ENCODE measurements around the gene ZNF469.

The ZNF469 gene

GRCh38 chr16:88411951-88412576 lies 29.3 kb downstream of the ZNF469 start:
- no peak for DNase-seq (ENCODE audit: low read depth in 2 of 2)

GRCh38 chr16:88412766-88413165 lies 30.0 kb downstream of the ZNF469 start:
- no peak for DNase-seq (ENCODE audit: low read depth in 2 of 2)

GRCh38 chr16:88413231-88413630 lies 30.5 kb downstream of the ZNF469 start:
- no peak for DNase-seq (ENCODE audit: low read depth in 2 of 2)

- DNase-seq (ENCODE audit: low read depth in 2 of 2): no peak
These were observed 30.9 kb downstream of the ZNF469 start for GRCh38 chr16:88413631-88414030.

- no peak for DNase-seq (ENCODE audit: low read depth in 2 of 2)
These were observed 32.0 kb downstream of the ZNF469 start for GRCh38 chr16:88414521-88415380.

GRCh38 chr16:88415381-88415705 lies 32.6 kb downstream of the ZNF469 start:
- no peak for DNase-seq (ENCODE audit: low read depth in 2 of 2)

- no peak for DNase-seq (ENCODE audit: low read depth in 2 of 2)
These were observed 33.1 kb downstream of the ZNF469 start for GRCh38 chr16:88415713-88416323.

GRCh38 chr16:88416686-88417085 lies 33.9 kb downstream of the ZNF469 start:
- DNase-seq (ENCODE audit: low read depth in 2 of 2): no peak

- DNase-seq (ENCODE audit: low read depth in 2 of 2): no peak
These were observed 35.1 kb downstream of the ZNF469 start for GRCh38 chr16:88417684-88418476.

GRCh38 chr16:88418869-88419268 lies 36.1 kb downstream of the ZNF469 start:
- DNase-seq (ENCODE audit: low read depth in 2 of 2): no peak

GRCh38 chr16:88419790-88420189 lies 37.0 kb downstream of the ZNF469 start:
- DNase-seq (ENCODE audit: low read depth in 2 of 2): no peak

- no peak for DNase-seq (ENCODE audit: low read depth in 2 of 2)
These were observed 37.7 kb downstream of the ZNF469 start for GRCh38 chr16:88420496-88420895.

- no peak for DNase-seq (ENCODE audit: low read depth in 2 of 2)
These were observed 38.5 kb downstream of the ZNF469 start for GRCh38 chr16:88421301-88421700.

- no peak for DNase-seq (ENCODE audit: low read depth in 2 of 2)
These were observed 39.2 kb downstream of the ZNF469 start for GRCh38 chr16:88421871-88422433.

- DNase-seq (ENCODE audit: low read depth in 2 of 2): no peak
These were observed 40.1 kb downstream of the ZNF469 start for GRCh38 chr16:88422733-88423447.

GRCh38 chr16:88423448-88423850 lies 40.7 kb downstream of the ZNF469 start:
- no peak for DNase-seq (ENCODE audit: low read depth in 2 of 2)

- DNase-seq (ENCODE audit: low read depth in 2 of 2): no peak
These were observed 42.0 kb downstream of the ZNF469 start for GRCh38 chr16:88424587-88425235.

- DNase-seq (ENCODE audit: low read depth in 2 of 2): no peak
These were observed 43.3 kb downstream of the ZNF469 start for GRCh38 chr16:88426018-88426417.

- no peak for DNase-seq (ENCODE audit: low read depth in 2 of 2)
These were observed 44.6 kb downstream of the ZNF469 start for GRCh38 chr16:88427376-88427775.

- DNase-seq (ENCODE audit: low read depth in 2 of 2): no peak
These were observed 45.4 kb downstream of the ZNF469 start for GRCh38 chr16:88428156-88428555.
